Stomach (tissue), 9 donors: Measurements from ENCODE around the gene TBX15. TPM values are rescaled to one million over a fixed set of nuclear protein-coding genes. Genes with fewer than 3 reads are reported as not detected.

Source experiments
- DNase-seq, 2 donors: peaks; one replicate each; pipeline versions ENCODE4 v3.0.0 to v3.0.0-alpha.2; 2013 to 2019
- H3K27ac ChIP-seq, 5 donors: fragments of 200-600 bp in 4 of 5; sonication (generic) in 4 of 5; one replicate each; pipeline ENCODE4 v1.5.1; 2013 to 2019; ENCODE audit warnings: mild to moderate bottlenecking in 1 of 5, moderate library complexity in 1 of 5
- H3K27me3 ChIP-seq, 3 donors: fragments of 200-600 bp; sonication (generic); one replicate each; pipeline ENCODE4 v1.5.1; 2017 to 2019; ENCODE audit warnings: mixed run types in 1 of 3
- H3K36me3 ChIP-seq, 4 donors: fragments of 200-600 bp; sonication (generic); 1 replicate in 3 of 4; 2 replicates in 1 of 4; pipeline ENCODE4 v1.5.1; 2016 to 2019
- H3K4me1 ChIP-seq, 4 donors: fragments of 200-600 bp; sonication (generic); one replicate each; pipeline ENCODE4 v1.5.1; 2016 to 2019
- H3K4me3 ChIP-seq, 4 donors: fragments of 200-600 bp; sonication (generic) in 3 of 4; one replicate each; pipeline ENCODE4 v1.5.1; 2016 to 2019; ENCODE audit warnings: mild to moderate bottlenecking in 1 of 4
- H3K9me3 ChIP-seq, 4 donors: fragments of 200-600 bp; sonication (generic); one replicate each; pipeline ENCODE4 v1.5.1; 2016 to 2019
- EP300 ChIP-seq: sonication (generic); formaldehyde crosslinking; IDR thresholded peaks from one replicate; pipeline ENCODE4 v1.6.1; 2017; ENCODE audit warnings: antibody characterized with exemption
- POLR2A ChIP-seq, 4 donors: fragments of 450-650 bp; IDR thresholded peaks; one replicate each; pipeline ENCODE4 v1.6.1; 2016; ENCODE audit warnings: antibody characterized with exemption in 4 of 4, control low read depth in 2 of 4, mild to moderate bottlenecking in 1 of 4, moderate library complexity in 1 of 4
- POLR2AphosphoS5 ChIP-seq, 3 donors: sonication (generic); formaldehyde crosslinking; IDR thresholded peaks; one replicate each; pipeline ENCODE4 v1.6.1; 2016; ENCODE audit warnings: antibody characterized with exemption in 3 of 3
- WGBS, 5 donors: extraction: QIAGEN DNeasy Blood & Tissue Kit in 3 of 5; methylation state at CpG; one replicate each; pipeline versions ENCODE4 v1.1.5 to v1.1.7; 2013 to 2018; 5-methylcytosine and 5-hydroxymethylcytosine counted together
- intact Hi-C: fragments of 100-400 bp; cut with DNase I; formaldehyde crosslinking; loops from one replicate; pipeline ENCODE4 v1.15.1; 2023; ENCODE audit warnings: low total_unique reads
- polyA plus RNA-seq, 3 donors: library from polyadenylated mRNA; stranded (reverse); fragments of 200-250 nt; gene quantifications; one replicate each; pipeline ENCODE4 v1.2.3, GENCODE V29; 2013
- total RNA-seq, 5 donors: library from RNA; depleted of rRNA; stranded (reverse); fragments of >200 nt; gene quantifications; one replicate each; pipeline versions ENCODE4 v1.1.0 to v1.2.3, GENCODE V29; 2014 to 2016
- TF ChIP-seq, protein P1 (sequence below), 7 experiments: fragments of 450-650 bp in 4 of 7; fragments of 200-600 bp in 3 of 7; sonication (generic) in 3 of 7; IDR thresholded peaks; one replicate each; pipeline ENCODE4 v1.5.1; 2016 to 2019; ENCODE audit warnings: antibody characterized with exemption in 7 of 7, control low read depth in 2 of 7, mild to moderate bottlenecking in 1 of 7
- donor health status: healthy with polysubstance abuse.
- donor health status: Bipolar disorder and iron deficiency.
- donor health status: healthy.

The TBX15 gene
- total and polyA plus RNA-seq, 8 donors: 0.05 to 0.37 TPM; not detected in 6

GRCh38 chr1:118954301-118954905, 33.7 kb downstream of the TBX15 start:
- 59 to 85% (median 81%) methylated on average over 3 of the region's 3 CpGs for WGBS, 5 donors
- intact Hi-C loops: no loop called here

DNA sequence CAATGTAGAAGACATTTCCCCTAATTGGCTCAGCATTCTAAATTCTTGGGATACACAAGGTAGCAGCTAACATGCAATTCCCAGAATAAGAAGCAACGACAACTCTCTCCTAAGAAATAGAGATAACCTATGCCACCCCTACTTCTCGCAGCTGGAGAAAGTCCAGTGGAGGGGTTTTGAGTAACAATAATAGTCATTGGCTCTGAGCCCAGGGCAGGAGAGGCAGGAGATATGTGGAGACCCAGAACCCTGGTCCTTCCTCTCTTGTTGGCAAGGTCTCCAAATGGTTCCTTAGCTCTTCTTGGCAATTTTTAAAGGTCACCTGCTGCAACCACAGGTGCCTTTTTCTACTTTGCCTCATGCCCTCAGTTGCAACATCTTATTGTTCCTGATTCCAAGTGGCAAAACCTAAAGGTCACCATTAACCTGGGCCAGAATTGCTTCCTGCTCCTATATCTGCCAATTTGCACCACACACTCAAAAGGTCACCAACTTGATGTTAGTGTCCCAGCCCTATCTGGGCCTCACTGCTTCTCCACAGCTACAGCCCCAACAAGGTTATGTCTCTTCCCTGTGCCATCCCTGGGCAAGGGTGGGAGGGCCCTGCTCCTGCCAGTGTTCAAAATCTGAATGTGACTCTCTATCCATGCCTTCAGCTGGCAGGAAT, 36.7 kb downstream of the TBX15 start:
- Histone ChIP-seq H3K9me3 (no peaks in the 10 kb centered on the region), H3K36me3 (no peaks in the 10 kb centered on the region), H3K4me3 (no peak overlapping the region), H3K27me3 (no peaks in the 10 kb centered on the region), H3K4me1 (no peaks in the 10 kb centered on the region), H3K27ac (no peak overlapping the region)
- intact Hi-C loops: no loop called here
- TF ChIP-seq EP300: no peak
- no peak for TF ChIP-seq POLR2AphosphoS5 (IDR thresholded peaks at IDR 0.05)
- TF ChIP-seq, protein P1, sequence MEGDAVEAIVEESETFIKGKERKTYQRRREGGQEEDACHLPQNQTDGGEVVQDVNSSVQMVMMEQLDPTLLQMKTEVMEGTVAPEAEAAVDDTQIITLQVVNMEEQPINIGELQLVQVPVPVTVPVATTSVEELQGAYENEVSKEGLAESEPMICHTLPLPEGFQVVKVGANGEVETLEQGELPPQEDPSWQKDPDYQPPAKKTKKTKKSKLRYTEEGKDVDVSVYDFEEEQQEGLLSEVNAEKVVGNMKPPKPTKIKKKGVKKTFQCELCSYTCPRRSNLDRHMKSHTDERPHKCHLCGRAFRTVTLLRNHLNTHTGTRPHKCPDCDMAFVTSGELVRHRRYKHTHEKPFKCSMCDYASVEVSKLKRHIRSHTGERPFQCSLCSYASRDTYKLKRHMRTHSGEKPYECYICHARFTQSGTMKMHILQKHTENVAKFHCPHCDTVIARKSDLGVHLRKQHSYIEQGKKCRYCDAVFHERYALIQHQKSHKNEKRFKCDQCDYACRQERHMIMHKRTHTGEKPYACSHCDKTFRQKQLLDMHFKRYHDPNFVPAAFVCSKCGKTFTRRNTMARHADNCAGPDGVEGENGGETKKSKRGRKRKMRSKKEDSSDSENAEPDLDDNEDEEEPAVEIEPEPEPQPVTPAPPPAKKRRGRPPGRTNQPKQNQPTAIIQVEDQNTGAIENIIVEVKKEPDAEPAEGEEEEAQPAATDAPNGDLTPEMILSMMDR (IDR thresholded peaks at IDR 0.05): no peak
- no peak for TF ChIP-seq POLR2A (IDR thresholded peaks at IDR 0.05)
- DNase-seq: no peak
- WGBS, 5 donors: 23 to 54% (median 32%) methylated on average over 2 of the region's 2 CpGs

More at GRCh38 chr1:118954301-118954905, 33.7 kb downstream of the TBX15 start:
- Histone ChIP-seq H3K27ac (no peak overlapping the region), H3K4me1 (no peaks in the 10 kb centered on the region), H3K9me3 (no peaks in the 10 kb centered on the region), H3K36me3 (no peaks in the 10 kb centered on the region), H3K27me3 (peaks cover 0 to 5% (median 0%) of the 10 kb centered on the region in 3 donors), H3K4me3 (no peak overlapping the region)
- TF ChIP-seq EP300 (no peak), POLR2A (IDR thresholded peaks at IDR 0.05) (no peak), POLR2AphosphoS5 (IDR thresholded peaks at IDR 0.05) (no peak)
- TF ChIP-seq, protein P1 (IDR thresholded peaks at IDR 0.05): no peak
- no peak for DNase-seq

- Histone ChIP-seq H3K9me3 (no peaks in the 10 kb centered on the region), H3K4me1 (no peaks in the 10 kb centered on the region), H3K27me3 (no peaks in the 10 kb centered on the region), H3K27ac (no peak overlapping the region), H3K4me3 (no peak overlapping the region), H3K36me3 (no peaks in the 10 kb centered on the region)
- DNase-seq: no peak
- WGBS, 5 donors: 66 to 92% (median 91%) methylated on average over 2 of the region's 2 CpGs
- intact Hi-C loops: no loop called here
- TF ChIP-seq POLR2A (IDR thresholded peaks at IDR 0.05) (no peak), EP300 (no peak), POLR2AphosphoS5 (IDR thresholded peaks at IDR 0.05) (no peak)
- TF ChIP-seq, protein P1 (IDR thresholded peaks at IDR 0.05): no peak
These were observed 38.8 kb downstream of the TBX15 start for GRCh38 chr1:118949315-118949714.

DNA sequence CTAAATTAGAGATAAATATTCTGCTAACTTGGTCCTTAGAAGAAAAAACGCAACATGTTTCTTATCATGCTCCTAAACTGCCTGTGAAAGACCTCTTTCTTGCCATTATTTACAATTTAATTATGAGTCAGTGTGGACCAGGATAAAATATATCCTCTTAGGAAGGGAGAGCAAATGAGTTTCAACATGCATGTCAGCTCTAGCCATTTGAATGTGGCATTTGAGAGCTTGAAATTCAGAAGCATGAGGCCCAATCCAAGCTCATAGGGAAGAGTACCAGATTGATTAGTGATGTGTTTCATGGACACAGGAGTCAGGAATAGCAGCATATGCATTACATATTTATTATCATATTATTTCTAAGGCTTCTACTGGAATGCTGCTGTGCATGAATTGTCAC, 39.3 kb downstream of the TBX15 start:
- Histone ChIP-seq H3K36me3 (no peaks in the 10 kb centered on the region), H3K4me3 (no peak overlapping the region), H3K27ac (no peak overlapping the region), H3K4me1 (no peaks in the 10 kb centered on the region), H3K9me3 (no peaks in the 10 kb centered on the region), H3K27me3 (no peaks in the 10 kb centered on the region)
- DNase-seq: no peak
- whole genome bisulfite sequencing, 5 donors: 12 to 36% (median 28%) methylated on average over 1 of the region's 1 CpG
- TF ChIP-seq EP300 (no peak), POLR2AphosphoS5 (IDR thresholded peaks at IDR 0.05) (no peak), POLR2A (IDR thresholded peaks at IDR 0.05) (no peak)
- TF ChIP-seq, protein P1 (IDR thresholded peaks at IDR 0.05): no peak
- intact Hi-C loops: no loop called here
